ENCODE data around the gene TBX15.

The TBX15 gene

GRCh38 chr1:118900643-118901440, 87.3 kb downstream of the TBX15 start:
- FAIRE-seq (no peak), DNase-seq (ENCODE audit: insufficient read length, low spot score) (no peak)

GRCh38 chr1:118899340-118899739, 88.8 kb downstream of the TBX15 start:
- no peak for DNase-seq (ENCODE audit: insufficient read length, low spot score)
- FAIRE-seq, result no peak

- FAIRE-seq (no peak), DNase-seq (ENCODE audit: insufficient read length, low spot score) (no peak)
These were observed 89.4 kb downstream of the TBX15 start for GRCh38 chr1:118898712-118899111.

- no peak for FAIRE-seq
- no peak for DNase-seq (ENCODE audit: insufficient read length, low spot score)
These were observed 91.7 kb downstream of the TBX15 start for GRCh38 chr1:118896416-118896815.

- FAIRE-seq (no peak), DNase-seq (ENCODE audit: insufficient read length, low spot score) (no peak)
These were observed 93.3 kb downstream of the TBX15 start for GRCh38 chr1:118894836-118895235.

GRCh38 chr1:118890851-118891384, 97.2 kb downstream of the TBX15 start:
- DNase-seq (ENCODE audit: insufficient read length, low spot score) (no peak), FAIRE-seq (no peak)

GRCh38 chr1:118884946-118885345, 103.2 kb downstream of the TBX15 start:
- FAIRE-seq (no peak), DNase-seq (ENCODE audit: insufficient read length, low spot score) (no peak)

GRCh38 chr1:118881751-118882150, 106.4 kb downstream of the TBX15 start:
- FAIRE-seq, result no peak
- DNase-seq (ENCODE audit: insufficient read length, low spot score), result no peak

GRCh38 chr1:118878661-118879060, 109.5 kb downstream of the TBX15 start:
- DNase-seq (ENCODE audit: insufficient read length, low spot score) (no peak), FAIRE-seq (no peak)

- FAIRE-seq (no peak), DNase-seq (ENCODE audit: insufficient read length, low spot score) (no peak)
These were observed 110.3 kb downstream of the TBX15 start for GRCh38 chr1:118877668-118878396.

GRCh38 chr1:118871582-118872171, 116.5 kb downstream of the TBX15 start:
- DNase-seq (ENCODE audit: insufficient read length, low spot score) (no peak), FAIRE-seq (no peak)

- no peak for DNase-seq (ENCODE audit: insufficient read length, low spot score)
- no peak for FAIRE-seq
These were observed 119.8 kb downstream of the TBX15 start for GRCh38 chr1:118868387-118868786.

GRCh38 chr1:118866330-118866729, 121.8 kb downstream of the TBX15 start:
- no peak for FAIRE-seq

GRCh38 chr1:118863688-118864087, 124.5 kb downstream of the TBX15 start:
- no peak for FAIRE-seq
- no peak for DNase-seq (ENCODE audit: insufficient read length, low spot score)

More at GRCh38 chr1:118866330-118866729, 121.8 kb downstream of the TBX15 start:
- no peak for DNase-seq (ENCODE audit: insufficient read length, low spot score)

- DNase-seq (ENCODE audit: insufficient read length, low spot score) (no peak), FAIRE-seq (no peak)
These were observed 125.4 kb downstream of the TBX15 start for GRCh38 chr1:118862755-118863154.

- DNase-seq (ENCODE audit: insufficient read length, low spot score) (no peak), FAIRE-seq (no peak)
These were observed 126.9 kb downstream of the TBX15 start for GRCh38 chr1:118861216-118861615.

- FAIRE-seq, result no peak
- DNase-seq (ENCODE audit: insufficient read length, low spot score), result no peak
These were observed 128.1 kb downstream of the TBX15 start for GRCh38 chr1:118859999-118860398.

GRCh38 chr1:118846443-118846842, 141.7 kb downstream of the TBX15 start:
- no peak for DNase-seq (ENCODE audit: insufficient read length, low spot score)
- no peak for FAIRE-seq

- FAIRE-seq (no peak), DNase-seq (ENCODE audit: insufficient read length, low spot score) (no peak)
These were observed 145.5 kb downstream of the TBX15 start for GRCh38 chr1:118842452-118843201.

- DNase-seq (ENCODE audit: insufficient read length, low spot score) (no peak), FAIRE-seq (no peak)
These were observed 146.6 kb downstream of the TBX15 start for GRCh38 chr1:118841521-118841920.

Measured in HTR-8/SVneo (cell line).